Smooth muscle cell of the brain vasculature (primary cell): ENCODE results near the gene SFMBT1.

ENCODE experiments used
- DNase-seq: peaks from one replicate; pipeline ENCODE4 v3.0.0-alpha.2; 2012; ENCODE audit warnings: low read depth, low spot score

The SFMBT1 gene

GRCh38 chr3:52920841-52921240 is 125.0 kb downstream of the SFMBT1 start:
- DNase-seq, result no peak

- no peak for DNase-seq
Observed at GRCh38 chr3:52917044-52917443, 128.8 kb downstream of the SFMBT1 start.

- no peak for DNase-seq
Observed at GRCh38 chr3:52915294-52915693, 130.6 kb downstream of the SFMBT1 start.

- no peak for DNase-seq
Observed at GRCh38 chr3:52912885-52913731, 132.8 kb downstream of the SFMBT1 start.

GRCh38 chr3:52910823-52911222 is 135.1 kb downstream of the SFMBT1 start:
- DNase-seq, result no peak

GRCh38 chr3:52907497-52907896 is 138.4 kb downstream of the SFMBT1 start:
- no peak for DNase-seq

GRCh38 chr3:52904552-52904951 is 141.3 kb downstream of the SFMBT1 start:
- DNase-seq, result no peak

GRCh38 chr3:52904000-52904399 is 141.9 kb downstream of the SFMBT1 start:
- DNase-seq, result no peak

- peak; percentile 37 for DNase-seq
Observed at GRCh38 chr3:52897130-52898122, 148.4 kb downstream of the SFMBT1 start, which contains the start of gene STIMATE. Gene STIMATE (minus strand): TSS chr3:52897548. CDS start chr3:52897450, 98 bp downstream.

GRCh38 chr3:52896613-52897012 is 149.3 kb downstream of the SFMBT1 start:
- DNase-seq, result no peak

- no peak for DNase-seq
Observed at GRCh38 chr3:52896151-52896550, 149.7 kb downstream of the SFMBT1 start.

GRCh38 chr3:52895418-52895817 is 150.5 kb downstream of the SFMBT1 start:
- no peak for DNase-seq

- no peak for DNase-seq
Observed at GRCh38 chr3:52894756-52895155, 151.1 kb downstream of the SFMBT1 start.

GRCh38 chr3:52893723-52894122 is 152.2 kb downstream of the SFMBT1 start:
- no peak for DNase-seq

GRCh38 chr3:52892625-52893311 is 153.1 kb downstream of the SFMBT1 start:
- DNase-seq, result no peak

GRCh38 chr3:52892290-52892624 is 153.6 kb downstream of the SFMBT1 start:
- no peak for DNase-seq

- no peak for DNase-seq
Observed at GRCh38 chr3:52891615-52892081, 154.2 kb downstream of the SFMBT1 start.

- DNase-seq, result no peak
Observed at GRCh38 chr3:52891164-52891563, 154.7 kb downstream of the SFMBT1 start.

GRCh38 chr3:52890735-52891134 is 155.1 kb downstream of the SFMBT1 start:
- no peak for DNase-seq

- no peak for DNase-seq
Observed at GRCh38 chr3:52889901-52890300, 156.0 kb downstream of the SFMBT1 start.

- no peak for DNase-seq
Observed at GRCh38 chr3:52887166-52887565, 158.7 kb downstream of the SFMBT1 start.
